Neural cell (in vitro differentiated cells): ENCODE measurements around the gene PCNX2. TPM values are rescaled to one million over a fixed set of nuclear protein-coding genes. Genes with fewer than 3 reads are reported as not detected.

Experiments used
- H2AFZ ChIP-seq: fragments of 200-600, 300-800 bp; sonication (generic), shearing (Covaris generic); 2 replicates; pipeline ENCODE4 v1.6.0; 2014; ENCODE audit warnings: low read depth, mild to moderate bottlenecking, antibody characterized with exemption, low read length, moderate library complexity
- H3F3A ChIP-seq: fragments of 200-600 bp; shearing (Covaris generic); 2 replicates; pipeline ENCODE4 v1.6.1; 2016; ENCODE audit warnings: mild to moderate bottlenecking, moderate library complexity, mixed read lengths, antibody characterized with exemption, low read length; ENCODE audit not compliant: insufficient read depth, poor library complexity, severe bottlenecking
- H3K27ac ChIP-seq: fragments of 200-600, 300-800 bp; sonication (generic), shearing (Covaris generic); 2 replicates; pipeline ENCODE4 v1.5.1; 2014; ENCODE audit warnings: mild to moderate bottlenecking, low read length, moderate library complexity
- H3K27me3 ChIP-seq: fragments of 300-800, 200-600 bp; sonication (generic), shearing (Covaris generic); 2 replicates; pipeline ENCODE4 v1.6.0; 2014; ENCODE audit warnings: mild to moderate bottlenecking, low read depth, low read length, moderate library complexity; ENCODE audit not compliant: insufficient read depth
- H3K36me3 ChIP-seq: fragments of 300-800, 200-600 bp; sonication (generic), shearing (Covaris generic); 2 replicates; pipeline ENCODE4 v1.5.1; 2014; ENCODE audit warnings: mild to moderate bottlenecking, antibody characterized with exemption, low read length, moderate library complexity; ENCODE audit not compliant: insufficient read depth
- H3K4me2 ChIP-seq: fragments of 300-800, 200-600 bp; sonication (generic), shearing (Covaris generic); 2 replicates; pipeline ENCODE4 v1.6.0; 2014; ENCODE audit warnings: mild to moderate bottlenecking, low read length
- H3K4me3 ChIP-seq: fragments of 300-800, 200-600 bp; sonication (generic), shearing (Covaris generic); 2 replicates; pipeline ENCODE4 v1.5.1; 2014; ENCODE audit warnings: mild to moderate bottlenecking, low read length, moderate library complexity
- H3K79me2 ChIP-seq: fragments of 200-600 bp; shearing (Covaris generic); replicated peaks from 2 replicates; pipeline ENCODE4 v1.6.0; 2014; ENCODE audit warnings: mild to moderate bottlenecking, low read length, moderate library complexity; ENCODE audit not compliant: insufficient read depth
- H3K9ac ChIP-seq: fragments of 300-800, 200-600 bp; sonication (generic), shearing (Covaris generic); 2 replicates; pipeline ENCODE4 v1.6.1; 2016; ENCODE audit warnings: mild to moderate bottlenecking, low read length, mixed read lengths
- H3K9me2 ChIP-seq: fragments of 200-600 bp; shearing (Covaris generic); 2 replicates; pipeline ENCODE4 v1.6.1; 2016; ENCODE audit warnings: mild to moderate bottlenecking, low read length, mixed read lengths; ENCODE audit not compliant: insufficient read depth
- H3K9me3 ChIP-seq: fragments of 200-600, 300-800 bp; sonication (generic), shearing (Covaris generic); 2 replicates; pipeline ENCODE4 v1.6.1; 2016; ENCODE audit warnings: mild to moderate bottlenecking, mixed run types, low read length, moderate library complexity, mixed read lengths
- H4K20me1 ChIP-seq: fragments of 200-600 bp; shearing (Covaris generic); 2 replicates; pipeline ENCODE4 v1.6.1; 2016; ENCODE audit warnings: mild to moderate bottlenecking, mixed run types; ENCODE audit not compliant: insufficient read depth
- EP300 ChIP-seq: fragments of 450-650 bp; conservative IDR thresholded peaks from 2 replicates; pipeline ENCODE4 v1.6.1; 2014; ENCODE audit warnings: antibody characterized with exemption, mild to moderate bottlenecking, moderate library complexity; ENCODE audit not compliant: poor library complexity, severe bottlenecking
- EZH2 ChIP-seq: fragments of 200-600, 300-800 bp; shearing (Covaris generic), sonication (generic); IDR thresholded peaks from 2 replicates; pipeline ENCODE4 v1.6.1; 2014; ENCODE audit warnings: antibody characterized with exemption, low read length, borderline replicate concordance, mild to moderate bottlenecking; ENCODE audit not compliant: insufficient read depth, poor library complexity, severe bottlenecking
- MXI1 ChIP-seq: fragments of 450-650 bp; conservative IDR thresholded peaks from 2 replicates; pipeline ENCODE4 v1.6.1; 2014; ENCODE audit warnings: antibody characterized with exemption, mild to moderate bottlenecking; ENCODE audit not compliant: poor library complexity, severe bottlenecking
- POLR2AphosphoS5 ChIP-seq: IDR thresholded peaks from 2 replicates; pipeline ENCODE4 v1.6.1; 2012
- RAD21 ChIP-seq: fragments of 450-650 bp; conservative IDR thresholded peaks from 2 replicates; pipeline ENCODE4 v1.6.1; 2014; ENCODE audit warnings: antibody characterized with exemption, mild to moderate bottlenecking, moderate library complexity
- REST ChIP-seq: IDR thresholded peaks from 2 replicates; pipeline ENCODE4 v1.6.1; 2012; ENCODE audit warnings: borderline replicate concordance
- SMC3 ChIP-seq: fragments of 450-650 bp; conservative IDR thresholded peaks from 2 replicates; pipeline ENCODE4 v1.6.1; 2014; ENCODE audit warnings: antibody characterized with exemption, mild to moderate bottlenecking, moderate library complexity; ENCODE audit not compliant: poor library complexity
- TAF1 ChIP-seq: IDR thresholded peaks from 2 replicates; pipeline ENCODE4 v1.6.1; 2012; ENCODE audit warnings: low read depth
- polyA plus RNA-seq: library from polyadenylated mRNA; depleted of rRNA; stranded (reverse); fragments of >200 nt; gene quantifications from 2 replicates; pipeline ENCODE4 v1.2.3, GENCODE V29; 2014
- TF ChIP-seq, protein P1 (sequence below): fragments of 450-650 bp; IDR thresholded peaks from 2 replicates; pipeline ENCODE4 v1.5.1; 2014; ENCODE audit warnings: antibody characterized with exemption, mild to moderate bottlenecking, moderate library complexity; ENCODE audit not compliant: poor library complexity, severe bottlenecking

The PCNX2 gene
- polyA plus RNA-seq, 1 donor from 2014 or later = 17.2 TPM

DNA sequence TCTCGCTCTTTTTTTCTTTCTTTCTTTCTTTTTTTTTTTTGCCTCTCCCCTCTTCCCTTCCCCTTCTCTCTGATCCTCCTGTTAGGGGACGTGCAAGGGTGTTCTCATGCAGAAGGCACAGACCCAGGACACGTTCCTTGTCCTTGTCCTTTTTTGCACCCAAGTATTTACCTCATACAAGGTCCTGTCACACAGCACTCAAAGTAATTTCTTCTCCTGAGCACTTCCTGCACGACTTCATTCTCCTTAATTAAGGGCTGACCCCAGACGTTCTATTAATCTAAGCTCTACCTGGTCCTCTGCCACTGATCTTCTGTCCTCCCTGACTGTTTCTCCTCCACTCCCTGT lies 424 bp upstream of the PCNX2 start:
- Histone ChIP-seq H2AFZ (peak overlapping the region; percentile 79), H3K27ac (no peak overlapping the region)

DNA sequence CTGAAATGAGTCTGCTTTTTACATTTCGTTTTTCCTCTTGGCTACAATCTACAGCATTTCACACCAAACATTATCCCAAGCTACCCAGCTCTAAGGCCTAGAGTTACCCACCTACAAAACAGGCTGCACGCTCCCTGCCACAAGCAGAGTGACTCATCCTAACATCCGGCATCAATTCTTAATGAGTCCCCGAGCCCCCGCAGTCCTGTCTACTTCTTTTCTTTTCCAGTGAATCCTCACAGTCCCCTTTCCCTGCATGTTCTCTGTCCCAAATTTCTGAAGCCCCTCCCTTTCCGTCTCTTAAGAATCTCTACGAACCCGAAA lies 650 bp downstream of the PCNX2 start:
- Histone ChIP-seq H3K27me3 (no peaks in the 10 kb centered on the region), H3K36me3 (no peaks in the 10 kb centered on the region), H3F3A (no peaks in the 10 kb centered on the region), H4K20me1 (no peaks in the 10 kb centered on the region), H3K4me3 (peak overlapping the region; percentile 86), H3K9me3 (no peaks in the 10 kb centered on the region), H2AFZ (peak overlapping the region; percentile 80), H3K9ac (peak overlapping the region; percentile 75), H3K27ac (peak overlapping the region; percentile 39), H3K9me2 (no peaks in the 10 kb centered on the region), H3K4me2 (peak overlapping the region; percentile 65), H3K79me2 (peaks cover 7% of the 10 kb centered on the region)
- no peak for TF ChIP-seq MXI1
- TF ChIP-seq SMC3 = no peak

More for the DNA sequence above, 424 bp upstream of the PCNX2 start:
- TF ChIP-seq RAD21 (no peak), SMC3 (no peak), MXI1 (no peak), POLR2AphosphoS5 (no peak), EP300 (no peak), TAF1 (no peak), EZH2 (no peak), REST (no peak)
- TF ChIP-seq, protein P1, sequence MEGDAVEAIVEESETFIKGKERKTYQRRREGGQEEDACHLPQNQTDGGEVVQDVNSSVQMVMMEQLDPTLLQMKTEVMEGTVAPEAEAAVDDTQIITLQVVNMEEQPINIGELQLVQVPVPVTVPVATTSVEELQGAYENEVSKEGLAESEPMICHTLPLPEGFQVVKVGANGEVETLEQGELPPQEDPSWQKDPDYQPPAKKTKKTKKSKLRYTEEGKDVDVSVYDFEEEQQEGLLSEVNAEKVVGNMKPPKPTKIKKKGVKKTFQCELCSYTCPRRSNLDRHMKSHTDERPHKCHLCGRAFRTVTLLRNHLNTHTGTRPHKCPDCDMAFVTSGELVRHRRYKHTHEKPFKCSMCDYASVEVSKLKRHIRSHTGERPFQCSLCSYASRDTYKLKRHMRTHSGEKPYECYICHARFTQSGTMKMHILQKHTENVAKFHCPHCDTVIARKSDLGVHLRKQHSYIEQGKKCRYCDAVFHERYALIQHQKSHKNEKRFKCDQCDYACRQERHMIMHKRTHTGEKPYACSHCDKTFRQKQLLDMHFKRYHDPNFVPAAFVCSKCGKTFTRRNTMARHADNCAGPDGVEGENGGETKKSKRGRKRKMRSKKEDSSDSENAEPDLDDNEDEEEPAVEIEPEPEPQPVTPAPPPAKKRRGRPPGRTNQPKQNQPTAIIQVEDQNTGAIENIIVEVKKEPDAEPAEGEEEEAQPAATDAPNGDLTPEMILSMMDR = no peak
- Histone ChIP-seq H3K9me2 (no peaks in the 10 kb centered on the region), H3K4me2 (peak overlapping the region; percentile 54), H3K36me3 (no peaks in the 10 kb centered on the region), H4K20me1 (no peaks in the 10 kb centered on the region), H3K27me3 (no peaks in the 10 kb centered on the region), H3K9ac (peak overlapping the region; percentile 75), H3K9me3 (no peaks in the 10 kb centered on the region), H3K4me3 (peak overlapping the region; percentile 86), H3F3A (no peaks in the 10 kb centered on the region), H3K79me2 (peaks cover 7% of the 10 kb centered on the region)
